ENCODE measurements around the gene DUSP8.
"Not testable (repeated sequence)": the region's sequence is repeated elsewhere in the genome, so short reads cannot be mapped to it uniquely, and the experiment has no call there.

Gene DUSP8

GRCh38 chr11:1515082-1516060, 56.7 kb downstream of the DUSP8 start:
- peak; percentile 58 to 62 for DNase-seq (ENCODE audit: low read depth in 2 of 2)

GRCh38 chr11:1514336-1515061, 57.6 kb downstream of the DUSP8 start:
- no peak for DNase-seq (ENCODE audit: low read depth in 2 of 2)

GRCh38 chr11:1513326-1514296, 58.5 kb downstream of the DUSP8 start:
- no peak for DNase-seq (ENCODE audit: low read depth in 2 of 2)

DNA sequence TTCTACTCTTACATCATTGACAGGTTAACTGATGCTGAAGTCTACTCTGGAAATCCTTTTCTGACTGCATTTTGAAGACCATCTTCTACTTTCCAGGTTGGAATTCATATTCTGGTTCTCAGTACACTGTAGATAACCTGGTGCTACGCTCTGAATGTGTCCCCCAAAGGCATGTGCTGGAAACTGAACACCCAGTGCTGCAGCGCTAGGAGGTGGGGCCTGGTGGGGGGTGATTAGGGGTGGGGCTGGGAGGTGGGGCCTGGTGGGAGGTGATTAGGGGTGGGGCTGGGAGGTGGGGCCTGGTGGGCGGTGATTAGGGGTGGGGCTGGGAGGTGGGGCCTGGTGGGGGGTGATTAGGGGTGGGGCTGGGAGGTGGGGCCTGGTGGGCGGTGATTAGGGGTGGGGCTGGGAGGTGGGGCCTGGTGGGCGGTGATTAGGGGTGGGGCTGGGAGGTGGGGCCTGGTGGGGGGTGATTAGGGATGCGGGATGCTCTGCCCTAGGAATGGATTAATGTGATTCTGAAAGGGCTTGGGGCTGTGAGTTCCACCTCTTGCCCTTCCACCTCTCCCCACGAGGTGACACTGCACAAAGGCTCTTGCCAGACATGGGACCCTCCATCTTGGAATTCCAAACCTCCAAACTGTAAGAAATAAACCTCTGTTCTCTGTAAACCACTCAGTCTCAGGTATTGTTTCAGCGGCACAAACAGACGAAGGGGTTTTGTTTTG, 59.4 kb downstream of the DUSP8 start:
- DNase-seq (ENCODE audit: low read depth in 2 of 2): not testable (repeated sequence)

GRCh38 chr11:1511937-1512496, 60.1 kb downstream of the DUSP8 start:
- no peak for DNase-seq (ENCODE audit: low read depth in 2 of 2)

- no peak for DNase-seq (ENCODE audit: low read depth in 2 of 2)
Observed at GRCh38 chr11:1510928-1511327, 61.1 kb downstream of the DUSP8 start.

- DNase-seq (ENCODE audit: low read depth in 2 of 2): not testable (repeated sequence)
Observed at GRCh38 chr11:1510351-1510750, 61.7 kb downstream of the DUSP8 start.

DNA sequence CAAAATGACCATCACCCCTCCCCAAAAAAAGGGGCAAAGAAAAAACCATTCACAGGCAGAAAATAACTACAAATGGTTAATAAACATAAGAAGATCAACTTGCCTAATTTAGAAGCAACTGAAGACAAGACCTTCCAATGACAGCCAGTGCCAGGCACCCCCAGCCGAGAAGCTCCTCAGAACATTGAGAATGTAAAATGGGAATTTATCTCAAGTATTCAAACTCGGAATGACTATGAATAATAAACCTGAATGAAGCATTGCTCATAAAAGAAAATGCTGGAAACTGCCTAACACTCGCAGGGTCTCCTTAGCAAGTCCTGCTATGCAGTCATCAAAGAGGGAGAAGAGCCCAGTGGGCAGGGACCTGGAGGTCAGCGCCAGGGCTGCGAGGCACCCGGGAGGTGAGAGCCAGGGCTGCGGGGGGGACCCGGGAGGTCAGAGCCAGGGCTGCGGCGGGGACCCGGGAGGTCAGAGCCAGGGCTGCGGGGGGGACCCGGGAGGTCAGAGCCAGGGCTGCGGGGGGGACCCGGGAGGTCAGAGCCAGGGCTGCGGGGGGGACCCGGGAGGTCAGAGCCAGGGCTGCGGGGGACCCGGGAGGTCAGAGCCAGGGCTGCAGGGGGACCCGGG, 62.3 kb downstream of the DUSP8 start:
- no peak for DNase-seq (ENCODE audit: low read depth in 2 of 2)

- DNase-seq (ENCODE audit: low read depth in 2 of 2): no peak
Observed at GRCh38 chr11:1508986-1509385, 63.1 kb downstream of the DUSP8 start.

DNA sequence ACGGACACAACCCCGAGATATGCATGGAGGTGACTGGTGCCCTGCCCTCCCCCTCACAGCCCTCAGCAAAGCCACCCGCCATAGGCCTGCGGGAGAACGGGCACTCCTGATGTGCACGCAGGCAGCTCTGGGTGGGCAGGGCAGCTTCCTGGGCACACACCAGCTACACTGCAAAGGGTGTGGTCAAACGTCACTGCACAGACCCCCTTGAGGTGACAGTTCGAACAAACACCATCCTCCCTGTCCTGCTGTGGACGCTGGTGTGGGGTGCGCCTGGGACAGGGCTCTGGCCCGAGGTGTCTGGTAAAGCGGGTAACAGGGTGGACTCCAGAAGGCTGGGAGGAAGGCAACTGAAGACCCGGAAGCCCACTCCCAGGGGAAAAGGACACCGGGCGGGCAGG, 63.6 kb downstream of the DUSP8 start:
- DNase-seq (ENCODE audit: low read depth in 2 of 2): no peak

DNA sequence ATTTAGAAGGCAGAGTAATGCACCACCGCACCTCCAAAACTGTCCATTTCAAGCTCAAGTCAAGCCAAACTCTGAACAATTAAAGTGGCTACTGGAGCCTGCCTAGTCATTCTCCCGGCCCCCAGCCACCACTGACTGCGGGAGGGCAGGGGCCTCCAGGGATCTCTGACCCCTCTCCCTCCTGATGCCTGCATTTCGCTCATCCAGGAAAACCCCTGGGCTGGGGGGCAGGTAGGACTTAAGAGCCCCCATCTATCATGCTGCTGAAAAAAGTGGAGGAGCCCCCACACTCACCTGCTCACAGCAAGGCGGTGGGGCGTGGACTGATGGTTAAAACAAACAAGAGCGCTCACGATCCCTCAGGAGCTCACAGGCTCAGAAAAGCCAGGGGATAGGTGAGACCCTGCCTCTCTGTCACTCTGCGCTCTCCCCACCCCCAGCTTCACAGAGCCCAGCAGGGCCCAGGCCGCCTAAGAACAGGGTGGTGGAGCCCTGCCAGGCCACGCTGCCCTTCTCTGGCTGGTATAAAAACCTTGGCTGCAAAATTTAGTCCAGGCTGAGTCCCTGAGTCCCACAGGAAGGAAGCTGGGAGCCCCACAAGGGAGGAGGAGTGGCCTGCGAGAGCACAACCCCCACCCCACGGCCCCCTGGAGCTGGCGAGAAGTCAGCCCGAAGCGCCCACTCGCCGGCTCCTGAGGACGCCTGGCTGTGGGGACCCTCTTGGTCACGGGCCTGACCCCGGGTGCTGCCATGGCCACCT, 64.5 kb downstream of the DUSP8 start:
- DNase-seq (ENCODE audit: low read depth in 2 of 2): no peak

GRCh38 chr11:1506981-1507380, 65.1 kb downstream of the DUSP8 start:
- DNase-seq (ENCODE audit: low read depth in 2 of 2): no peak

- no peak for DNase-seq (ENCODE audit: low read depth in 2 of 2)
Observed at GRCh38 chr11:1505480-1505879, 66.6 kb downstream of the DUSP8 start.

- no peak for DNase-seq (ENCODE audit: low read depth in 2 of 2)
Observed at GRCh38 chr11:1504581-1505290, 67.3 kb downstream of the DUSP8 start.

DNA sequence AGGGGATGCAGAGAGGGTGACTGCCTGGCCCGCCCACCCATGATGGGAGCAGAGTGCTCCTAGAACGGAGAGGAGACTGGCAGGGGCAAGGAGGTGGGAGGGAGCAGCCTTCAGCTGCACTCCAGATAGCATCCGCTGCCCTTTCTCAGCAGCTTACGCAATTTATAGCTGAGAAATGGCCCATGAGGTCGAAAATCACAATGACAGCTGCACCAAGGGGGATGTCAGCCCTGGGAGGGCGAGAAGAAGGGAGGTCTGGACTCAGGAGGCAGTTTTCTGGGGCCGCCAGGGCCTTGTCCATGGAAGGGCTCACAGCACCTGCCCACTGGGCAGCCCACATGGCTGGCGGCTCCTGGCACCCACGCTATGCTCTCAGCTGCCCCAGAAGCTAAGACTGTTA, 67.9 kb downstream of the DUSP8 start:
- no peak for DNase-seq (ENCODE audit: low read depth in 2 of 2)

Measured in stimulated activated CD8-positive, alpha-beta memory T cell treated with anti-CD3 and anti-CD28 coated beads, Interleukin-7, amount 100 ng/mL, for 1 hour (primary cell).